ENCODE measurements around the gene IFNGR2.
"Not testable (repeated sequence)": the region's sequence is repeated elsewhere in the genome, so short reads cannot be mapped to it uniquely, and the experiment has no call there.

IFNGR2 gene, protein sequence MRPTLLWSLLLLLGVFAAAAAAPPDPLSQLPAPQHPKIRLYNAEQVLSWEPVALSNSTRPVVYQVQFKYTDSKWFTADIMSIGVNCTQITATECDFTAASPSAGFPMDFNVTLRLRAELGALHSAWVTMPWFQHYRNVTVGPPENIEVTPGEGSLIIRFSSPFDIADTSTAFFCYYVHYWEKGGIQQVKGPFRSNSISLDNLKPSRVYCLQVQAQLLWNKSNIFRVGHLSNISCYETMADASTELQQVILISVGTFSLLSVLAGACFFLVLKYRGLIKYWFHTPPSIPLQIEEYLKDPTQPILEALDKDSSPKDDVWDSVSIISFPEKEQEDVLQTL

GRCh38 chr21:33403128-33403785 is at the start of gene IFNGR2:
Gene IFNGR2, plus strand, starts transcription at chr21:33403413. Its CDS starts 131 bp downstream, at chr21:33403544.
- peak; percentile 9 for DNase-seq

GRCh38 chr21:33355355-33355754 is 47.9 kb upstream of the IFNGR2 start:
- DNase-seq, result no peak

DNA sequence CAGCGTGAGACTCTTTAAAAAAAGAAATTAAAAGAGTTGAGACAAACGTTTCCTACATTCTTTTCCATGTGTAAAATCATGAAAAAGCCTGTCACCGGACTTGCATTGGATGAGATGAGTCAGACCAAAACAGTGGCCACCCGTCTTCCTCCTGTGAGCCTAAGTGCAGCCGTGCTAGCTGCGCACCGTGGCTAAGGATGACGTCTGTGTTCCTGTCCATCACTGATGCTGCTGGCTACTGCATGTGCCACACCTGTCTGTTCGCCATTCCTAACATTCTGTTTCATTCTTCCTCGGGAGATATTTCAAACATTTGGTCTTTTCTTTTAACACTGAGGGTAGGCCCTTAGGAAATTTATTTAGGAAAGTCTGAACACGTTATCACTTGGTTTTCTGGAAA is 47.2 kb upstream of the IFNGR2 start:
- no peak for DNase-seq

DNA sequence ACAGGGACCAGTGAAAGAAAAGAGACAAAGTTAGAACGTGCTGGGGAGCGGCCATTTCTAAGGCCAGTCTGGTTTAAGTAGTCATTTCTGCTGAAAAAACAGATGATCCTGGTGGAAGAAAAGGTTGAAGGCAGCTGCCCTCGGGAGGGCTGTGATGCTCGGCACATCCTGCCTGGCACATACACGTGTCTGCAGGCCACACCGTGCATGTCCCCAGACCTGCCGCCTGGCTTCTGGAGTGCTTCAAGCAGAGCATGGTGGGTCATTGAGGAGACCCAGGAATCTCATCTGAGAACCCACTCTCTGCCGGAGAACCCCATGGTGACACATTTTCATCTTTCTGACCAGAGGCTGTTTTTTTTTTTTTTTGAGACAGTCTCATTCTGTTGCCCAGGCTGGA is 46.0 kb upstream of the IFNGR2 start:
- DNase-seq, result no peak

DNA sequence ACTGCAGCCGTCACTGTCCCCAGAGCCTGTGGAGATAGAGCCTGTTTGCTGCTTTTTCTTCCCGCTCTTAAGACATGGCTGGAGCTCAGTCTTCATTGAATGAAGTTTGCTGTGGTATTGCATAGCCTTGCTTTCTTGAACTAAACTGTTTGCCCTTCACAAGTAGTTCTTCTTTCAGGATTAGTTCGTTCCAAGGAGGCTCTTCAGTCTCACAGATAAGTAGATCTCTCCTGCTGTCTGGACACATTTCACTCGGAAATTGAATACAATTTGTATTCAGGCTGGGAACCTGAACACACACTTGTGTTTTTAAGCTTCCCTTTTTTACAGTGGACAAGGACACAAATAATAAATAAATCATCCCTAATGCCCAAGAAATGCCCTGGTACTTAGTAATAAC is 43.8 kb upstream of the IFNGR2 start:
- no peak for DNase-seq

- DNase-seq, result no peak
These were observed 42.9 kb upstream of the IFNGR2 start for GRCh38 chr21:33360281-33360680.

DNA sequence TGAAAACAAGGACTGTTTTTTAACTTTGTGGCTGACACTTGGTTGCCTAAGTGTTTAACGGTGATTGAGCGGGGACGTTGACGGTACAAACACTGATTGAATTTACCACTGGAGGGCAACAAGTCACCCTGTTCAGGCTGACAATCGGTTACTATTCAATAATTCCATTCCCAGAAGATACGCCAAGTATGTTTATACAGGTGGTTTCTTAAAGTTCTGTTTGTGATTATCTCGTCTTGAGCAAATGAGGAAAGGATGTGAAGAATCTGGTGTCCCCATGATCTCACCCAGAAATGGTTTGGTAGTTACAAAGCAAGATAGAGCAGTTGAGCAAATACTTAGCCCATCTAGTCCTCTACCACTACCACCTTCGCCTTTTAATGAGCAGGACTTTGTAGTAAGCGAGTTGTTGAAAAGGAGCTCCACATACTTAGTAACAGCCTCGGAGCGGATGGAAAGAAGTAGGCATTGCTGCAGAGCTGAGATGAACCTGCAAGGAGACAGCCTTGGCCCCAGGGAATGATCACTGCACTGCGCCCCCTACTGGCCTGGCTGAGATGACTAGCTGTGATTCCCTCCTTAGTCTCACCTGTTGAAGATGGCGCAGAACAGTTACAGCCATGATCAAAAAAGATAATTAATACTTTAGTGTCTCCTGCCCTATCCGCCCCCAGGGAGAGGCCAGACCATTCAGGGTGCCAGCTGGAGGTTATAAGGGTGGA is 42.2 kb upstream of the IFNGR2 start:
- peak; percentile 77 for DNase-seq

DNA sequence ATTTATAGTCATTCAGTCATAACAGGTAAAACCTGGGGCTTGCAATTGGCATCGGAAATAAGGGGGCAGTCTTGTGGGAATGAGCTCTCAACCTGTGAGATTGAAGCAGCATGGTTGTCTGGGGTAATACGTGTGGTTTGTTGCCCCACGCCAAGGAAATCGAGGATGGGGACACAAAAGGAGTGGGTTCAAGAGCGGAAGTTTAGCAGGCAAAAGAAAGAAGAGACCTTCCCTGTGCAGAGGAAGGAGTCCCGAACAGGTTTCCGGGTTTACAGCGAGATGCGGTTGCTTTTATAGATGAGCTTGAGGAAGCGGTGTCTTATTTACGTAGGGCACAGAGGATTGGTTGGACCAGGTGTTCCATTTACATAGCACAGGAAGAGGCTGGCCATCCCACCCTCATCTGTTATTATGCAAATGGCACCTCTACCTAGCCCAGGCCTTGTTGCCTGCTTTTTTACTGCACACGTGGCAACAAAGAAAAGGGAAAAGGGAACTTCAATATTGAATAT is 41.1 kb upstream of the IFNGR2 start:
- peak; percentile 90 for DNase-seq

- not testable (repeated sequence) for DNase-seq
These were observed 39.2 kb upstream of the IFNGR2 start for GRCh38 chr21:33363911-33364609.

DNA sequence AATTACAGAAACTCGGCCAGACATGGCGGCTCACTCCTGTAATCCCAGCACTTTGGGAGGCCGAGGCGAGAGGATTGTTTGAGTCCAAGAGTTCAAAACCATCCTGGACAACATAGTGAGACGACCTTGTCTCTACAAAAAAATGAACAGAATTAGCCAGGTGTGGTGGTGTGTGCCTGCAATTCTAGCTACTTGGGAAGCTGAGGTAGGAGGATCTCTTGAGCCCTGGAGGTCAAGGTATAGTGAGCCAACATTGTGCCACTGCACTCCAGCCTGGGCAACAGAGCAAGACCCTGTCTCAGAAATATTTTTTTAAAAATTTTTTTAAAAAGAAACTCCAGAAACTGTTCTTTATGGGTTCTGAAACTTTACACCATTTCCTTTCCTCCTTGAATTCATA is 38.4 kb upstream of the IFNGR2 start:
- no peak for DNase-seq

GRCh38 chr21:33367309-33367973 is 35.8 kb upstream of the IFNGR2 start:
- DNase-seq, result no peak

DNA sequence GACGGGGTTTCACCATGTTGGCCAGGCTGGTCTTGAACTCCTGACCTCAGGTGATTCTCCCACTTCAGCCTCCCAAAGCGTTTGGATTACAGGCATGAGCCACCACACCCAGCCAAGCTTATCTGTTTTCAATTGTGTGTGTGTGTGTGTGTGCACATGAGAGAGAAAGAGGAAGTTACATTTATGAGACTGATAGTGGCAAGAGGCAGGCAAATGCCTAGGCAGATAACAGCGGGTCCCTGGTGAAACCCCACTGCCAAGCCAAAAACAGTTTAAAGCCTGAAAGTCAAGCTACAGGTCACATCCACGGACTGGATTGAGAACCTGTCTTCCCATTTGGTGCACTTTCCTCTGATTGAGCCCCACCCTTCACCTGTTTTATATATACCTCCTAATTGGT is 35.1 kb upstream of the IFNGR2 start:
- DNase-seq, result no peak

DNA sequence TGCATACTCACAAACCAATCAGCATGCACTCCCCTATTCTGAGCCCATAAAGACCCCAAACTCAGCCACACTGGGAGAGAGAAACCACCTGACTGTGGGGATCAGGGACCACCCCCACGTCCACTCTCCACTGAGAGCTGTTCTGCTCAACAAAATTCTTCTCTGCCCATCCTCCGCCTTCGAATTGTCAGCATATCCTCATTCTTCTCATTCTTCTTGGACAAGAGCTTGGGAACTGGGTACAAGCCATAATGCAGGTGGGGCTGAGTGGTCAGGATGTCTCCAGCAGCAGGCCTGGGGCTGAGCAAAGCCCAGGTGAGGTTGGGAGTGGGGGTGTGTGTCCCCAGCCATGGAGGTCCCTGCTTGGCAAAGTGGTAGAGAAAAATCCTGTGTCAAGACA is 34.6 kb upstream of the IFNGR2 start:
- DNase-seq, result no peak

GRCh38 chr21:33369586-33369985 is 33.6 kb upstream of the IFNGR2 start:
- no peak for DNase-seq

DNA sequence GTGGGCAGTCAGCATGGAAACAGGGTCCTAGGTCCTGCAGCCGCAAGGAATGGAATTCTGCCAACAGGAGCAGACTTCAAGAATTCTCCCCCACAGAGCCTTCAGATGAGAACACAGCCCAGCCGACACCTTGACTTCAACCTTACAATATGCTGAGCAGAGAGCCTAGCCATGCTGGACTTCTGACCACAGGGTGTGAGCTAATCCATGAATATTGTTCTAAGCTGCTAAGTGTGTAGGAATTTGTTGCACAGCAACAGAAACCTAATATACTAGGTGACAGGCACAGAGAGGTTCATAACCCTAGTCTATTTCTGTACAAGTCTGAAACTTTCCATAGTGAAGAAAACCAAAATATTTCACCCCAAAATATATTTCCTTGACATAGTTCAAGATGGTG is 32.9 kb upstream of the IFNGR2 start:
- no peak for DNase-seq

DNA sequence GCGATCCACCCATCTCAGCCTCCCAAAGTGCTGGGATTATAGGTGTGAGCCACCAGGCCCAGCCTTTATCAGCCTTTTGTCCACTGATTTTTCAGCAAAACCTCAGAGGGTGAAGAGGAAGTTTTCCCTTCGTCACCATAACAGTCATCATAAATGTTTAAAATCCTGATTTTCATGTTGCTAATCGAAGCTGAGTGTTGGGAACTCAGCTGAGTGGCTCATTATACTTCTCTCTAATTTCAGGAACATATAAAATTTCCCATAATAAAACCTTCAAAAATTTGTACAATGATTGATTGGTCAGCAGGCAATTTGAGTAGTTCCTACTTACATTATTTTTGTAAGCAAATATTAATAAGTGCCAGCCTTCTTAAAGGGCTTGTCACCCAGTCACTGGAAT is 31.8 kb upstream of the IFNGR2 start:
- DNase-seq, result no peak

DNA sequence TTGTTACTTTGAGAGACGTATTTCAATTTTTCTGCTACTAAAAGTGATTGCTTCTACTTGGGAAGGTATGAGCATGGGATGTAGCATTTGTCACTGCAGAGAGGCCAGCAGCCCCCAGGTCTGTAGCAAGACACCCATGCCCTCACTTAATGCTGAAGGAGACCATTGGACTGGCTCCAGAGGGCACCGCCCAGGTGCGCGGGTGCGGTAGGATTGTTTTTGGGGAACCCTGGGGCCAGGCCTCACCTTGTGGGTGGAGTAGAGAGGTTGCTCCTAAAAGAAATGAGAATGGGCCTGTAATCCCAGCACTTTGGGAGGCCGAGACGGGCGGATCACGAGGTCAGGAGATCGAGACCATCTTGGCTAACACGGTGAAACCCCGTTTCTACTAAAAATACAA is 30.6 kb upstream of the IFNGR2 start:
- DNase-seq, result no peak

DNA sequence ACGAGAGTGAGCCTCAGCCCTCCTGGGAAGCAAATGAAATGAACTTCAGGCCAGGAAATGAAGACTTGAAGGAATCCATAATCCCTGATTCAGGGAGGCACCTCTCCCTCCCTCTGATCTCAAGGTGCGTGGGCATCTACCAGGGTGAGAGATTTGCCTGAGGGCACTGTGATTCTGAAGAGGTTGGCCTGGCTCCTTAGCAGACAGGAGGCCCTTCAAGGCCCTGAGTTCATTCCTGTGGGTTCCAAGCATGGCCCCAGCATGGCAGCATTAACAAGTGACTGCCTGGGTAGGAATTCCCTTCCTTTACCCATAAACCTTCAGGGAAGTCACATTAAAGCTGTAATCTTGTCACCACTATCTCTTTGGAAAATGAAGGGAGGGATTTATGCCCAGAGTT is 29.8 kb upstream of the IFNGR2 start:
- no peak for DNase-seq

- no peak for DNase-seq
These were observed 29.1 kb upstream of the IFNGR2 start for GRCh38 chr21:33374080-33374449.

DNA sequence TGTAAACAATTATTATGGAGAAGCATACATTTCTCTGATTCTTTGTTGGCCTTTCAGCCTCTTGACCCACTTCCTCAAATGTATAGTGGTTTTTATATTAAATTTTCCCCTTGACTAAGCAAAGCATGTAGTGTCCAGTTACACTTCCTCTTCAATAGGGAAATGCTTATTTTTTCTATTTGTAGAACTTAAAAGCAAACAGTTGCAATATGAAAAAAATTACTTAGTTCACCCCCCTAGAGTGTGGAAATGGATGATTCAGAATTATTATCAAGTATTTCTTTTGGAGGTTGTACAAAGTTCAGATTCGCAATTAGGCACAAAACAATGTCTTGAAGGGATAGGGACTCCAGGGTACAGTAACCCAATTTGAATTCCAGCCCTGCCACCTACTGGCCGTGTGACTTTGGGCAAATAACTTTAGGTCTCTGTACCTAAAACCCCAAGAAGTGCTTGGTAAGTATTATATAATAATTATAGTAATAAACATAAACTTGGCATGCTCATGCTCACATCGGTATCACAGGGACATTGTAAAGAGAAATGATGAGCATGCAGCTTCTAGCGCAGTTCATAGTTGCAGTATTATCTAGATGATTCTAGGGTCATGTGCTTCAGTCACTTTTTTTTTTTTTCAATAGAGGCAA is 28.6 kb upstream of the IFNGR2 start:
- peak; percentile 5 for DNase-seq

DNA sequence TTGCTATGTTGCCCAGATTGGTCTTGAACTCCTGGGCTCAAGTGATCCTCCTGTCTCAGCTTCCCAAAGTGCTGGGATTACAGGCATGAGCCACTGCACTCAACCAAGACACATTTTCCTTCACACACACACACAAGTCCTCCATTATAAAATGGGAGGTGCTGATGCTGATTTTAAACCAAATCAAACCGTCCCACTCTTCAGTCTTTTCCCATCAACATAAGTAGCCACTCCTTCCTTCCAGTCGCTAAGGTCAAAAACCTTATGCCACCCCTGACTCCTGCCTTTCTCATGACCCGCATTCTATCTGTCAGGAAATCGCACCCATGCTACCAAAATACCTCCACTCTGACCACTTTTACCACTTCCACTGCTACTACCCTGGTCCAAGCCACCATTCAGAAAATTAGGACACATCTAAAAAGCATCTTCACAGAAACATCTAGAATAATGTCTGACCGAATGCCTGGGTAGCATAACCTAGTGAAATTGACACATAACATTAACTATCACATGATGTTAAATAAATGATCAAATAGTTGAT is 28.0 kb upstream of the IFNGR2 start:
- DNase-seq, result no peak

Measured in COR-L47 (cell line).